NCI-H1930 (cell line): ENCODE results near the gene THSD7A.
A peak's percentile ranks its signal among the peaks of the same experiment; 100 is the strongest.
"Not testable (repeated sequence)": the region's sequence is repeated elsewhere in the genome, so short reads cannot be mapped to it uniquely, and the experiment has no call there.

Experiments used
- DNase-seq, 2 experiments: peaks; one replicate each; lab custom pipeline; 2025; lab: John Stamatoyannopoulos, UW

Gene THSD7A

GRCh38 chr7:11579141-11579540 is 252.9 kb downstream of the THSD7A start:
- no peak for DNase-seq

DNA sequence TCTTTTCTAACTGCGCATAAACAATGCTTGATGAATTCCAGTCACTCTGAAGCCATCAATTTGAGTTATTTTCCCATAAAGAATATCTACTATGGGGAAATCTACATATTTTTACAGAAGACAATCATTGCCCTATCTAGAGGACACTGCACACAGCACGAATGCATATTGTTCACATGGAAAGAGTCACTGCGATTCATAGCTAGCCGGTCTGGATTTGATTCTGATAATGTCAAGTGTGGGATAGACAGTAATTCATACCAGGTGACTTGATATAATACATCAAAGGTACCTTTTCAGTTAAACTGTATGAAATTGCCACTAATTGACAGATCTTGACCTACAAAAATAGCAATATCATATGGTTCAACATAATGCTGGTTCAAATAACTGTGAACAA is 255.7 kb downstream of the THSD7A start:
- DNase-seq = no peak

- no peak for DNase-seq
These were observed 258.8 kb downstream of the THSD7A start for GRCh38 chr7:11573128-11573750.

GRCh38 chr7:11570922-11571550 is 261.0 kb downstream of the THSD7A start:
- no peak for DNase-seq

- DNase-seq = no peak
These were observed 261.8 kb downstream of the THSD7A start for GRCh38 chr7:11570205-11570604.

DNA sequence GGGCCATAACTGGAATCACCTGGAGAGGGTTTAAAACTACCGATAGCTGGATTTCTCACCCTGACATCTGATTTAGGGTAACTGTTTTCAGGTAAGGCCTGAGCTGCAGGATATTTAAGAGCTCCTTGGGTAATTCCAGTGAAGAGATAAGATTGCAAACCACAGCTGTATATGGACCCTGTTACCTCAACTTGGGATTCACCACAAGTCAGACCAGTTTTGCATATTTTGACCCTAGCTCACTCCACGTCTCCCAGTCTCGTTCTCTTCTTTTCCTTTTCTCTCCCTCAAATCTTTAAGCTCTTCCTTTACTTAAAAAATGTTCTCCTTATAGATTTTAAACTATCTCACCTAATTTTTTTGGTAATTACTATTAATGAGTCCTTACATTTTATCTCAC is 264.4 kb downstream of the THSD7A start:
- DNase-seq = no peak

DNA sequence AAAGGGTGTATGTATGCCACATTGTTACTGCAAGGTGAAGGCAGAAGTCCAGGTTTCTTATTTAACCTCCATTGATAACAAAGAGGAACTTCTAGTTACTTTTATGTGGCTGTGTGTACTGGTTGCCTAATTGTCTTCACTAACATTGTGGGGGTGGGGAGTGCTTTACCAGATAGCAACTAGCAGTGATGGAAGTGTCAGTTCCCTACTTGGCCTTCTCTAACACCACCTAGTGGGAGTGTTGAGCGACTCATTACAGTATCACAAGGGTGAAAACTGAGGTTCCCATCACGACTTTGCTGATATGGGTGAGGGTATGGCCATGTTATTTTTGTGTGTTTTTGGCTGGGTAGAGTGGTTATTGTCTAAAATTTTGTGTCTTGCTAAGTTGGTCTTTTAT is 274.4 kb downstream of the THSD7A start:
- no peak for DNase-seq

DNA sequence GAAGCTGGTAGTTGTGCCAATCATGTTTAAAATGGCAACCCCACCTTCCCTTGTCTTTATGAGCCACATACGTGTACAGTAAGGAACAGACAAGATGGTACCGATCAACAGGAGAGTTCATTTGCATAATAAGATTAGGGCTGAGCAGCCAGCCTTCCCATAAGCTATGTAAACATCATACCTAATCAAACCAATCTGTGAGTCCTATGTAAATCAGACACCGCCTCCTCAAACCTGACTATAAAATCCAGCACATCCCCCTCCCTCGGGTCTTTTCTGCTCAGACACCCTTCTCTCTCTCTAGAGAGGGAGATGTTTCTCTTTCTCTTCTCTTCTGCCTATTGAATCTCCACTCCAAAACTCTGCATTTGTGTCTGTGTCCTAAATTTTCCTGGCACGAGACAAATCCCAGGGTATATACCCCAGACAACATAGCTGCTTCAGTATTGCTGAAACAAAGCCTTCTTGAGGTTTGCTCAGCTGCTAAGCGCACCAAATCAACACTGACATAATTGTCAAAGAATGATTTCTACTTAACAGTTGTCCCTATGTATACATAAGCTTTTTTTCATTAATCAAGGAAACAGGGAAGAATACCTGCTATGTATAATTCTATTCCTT is 279.2 kb downstream of the THSD7A start:
- DNase-seq = peak; percentile 47 to 59

- no peak for DNase-seq
These were observed 280.5 kb downstream of the THSD7A start for GRCh38 chr7:11551470-11551869.

DNA sequence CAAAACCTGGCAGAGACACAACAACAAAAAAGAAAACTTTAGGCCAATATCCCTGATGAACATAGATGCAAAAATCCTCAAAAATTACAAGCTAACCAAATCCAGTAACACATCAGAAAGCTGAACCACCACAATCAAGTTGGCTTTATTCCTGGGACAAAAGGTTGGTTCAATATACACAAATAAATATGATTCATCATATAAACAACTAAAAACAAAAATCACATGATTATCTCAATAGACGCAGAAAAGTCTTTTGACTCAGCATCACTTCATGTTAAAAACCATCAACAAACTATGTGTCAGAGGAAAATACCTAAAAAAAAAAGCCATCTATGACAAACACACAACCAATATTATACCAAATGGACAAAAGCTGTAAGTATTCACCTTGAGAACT is 283.5 kb downstream of the THSD7A start:
- no peak for DNase-seq

GRCh38 chr7:11541330-11541729 is 290.7 kb downstream of the THSD7A start:
- no peak for DNase-seq

GRCh38 chr7:11540271-11540761 is 291.7 kb downstream of the THSD7A start:
- no peak for DNase-seq

- DNase-seq = no peak
These were observed 292.1 kb downstream of the THSD7A start for GRCh38 chr7:11539853-11540252.

GRCh38 chr7:11538751-11539299 is 293.2 kb downstream of the THSD7A start:
- peak in 1 of 2 experiments; percentile 10 for DNase-seq

DNA sequence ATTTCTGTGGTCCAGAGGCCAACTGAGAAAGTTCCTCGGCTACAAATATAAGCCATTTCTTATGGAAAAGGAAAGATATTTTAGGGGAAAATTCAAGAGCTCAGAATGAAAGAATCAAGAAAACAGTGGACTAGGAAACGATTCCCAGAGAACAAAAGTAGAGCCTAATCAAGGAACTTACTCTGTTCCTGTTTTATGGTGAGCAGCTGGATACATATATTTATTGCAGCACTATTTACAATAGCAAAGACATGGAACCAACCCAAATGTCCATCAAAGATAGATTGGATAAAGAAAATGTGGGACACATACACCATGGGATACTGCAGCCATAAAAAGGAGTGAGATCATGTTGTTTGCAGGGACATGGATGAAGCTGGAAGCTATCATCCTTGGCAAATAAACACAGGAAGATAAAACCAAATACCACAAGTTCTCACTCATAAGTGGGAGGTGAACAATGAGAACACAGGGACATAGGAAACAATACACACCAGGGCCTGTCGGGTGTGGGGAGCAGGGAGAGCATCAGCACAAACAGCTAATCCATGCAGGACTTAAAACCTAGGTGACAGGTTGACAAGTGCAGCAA is 298.7 kb downstream of the THSD7A start:
- DNase-seq = peak; percentile 61 to 65

GRCh38 chr7:11529382-11529781 is 302.6 kb downstream of the THSD7A start:
- DNase-seq = no peak

DNA sequence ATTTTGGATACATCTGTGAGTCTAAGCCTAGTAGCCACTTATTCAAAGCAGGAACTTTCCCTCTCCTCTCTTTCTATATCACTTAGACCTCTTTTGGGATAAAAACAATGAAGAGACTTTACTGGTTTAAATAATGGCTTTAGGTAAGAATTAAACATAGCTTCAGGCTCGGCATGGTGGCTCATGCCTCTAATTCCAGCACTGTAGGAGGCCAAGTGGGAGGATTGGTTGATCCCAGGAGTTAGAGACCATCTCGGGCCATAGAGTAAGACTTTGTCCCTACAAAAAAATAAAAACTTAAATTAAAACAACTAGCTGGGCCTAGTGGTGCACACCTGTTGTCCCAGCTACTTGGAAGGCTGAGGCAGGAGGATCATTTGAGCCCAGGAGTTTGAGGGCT is 304.3 kb downstream of the THSD7A start:
- no peak for DNase-seq

DNA sequence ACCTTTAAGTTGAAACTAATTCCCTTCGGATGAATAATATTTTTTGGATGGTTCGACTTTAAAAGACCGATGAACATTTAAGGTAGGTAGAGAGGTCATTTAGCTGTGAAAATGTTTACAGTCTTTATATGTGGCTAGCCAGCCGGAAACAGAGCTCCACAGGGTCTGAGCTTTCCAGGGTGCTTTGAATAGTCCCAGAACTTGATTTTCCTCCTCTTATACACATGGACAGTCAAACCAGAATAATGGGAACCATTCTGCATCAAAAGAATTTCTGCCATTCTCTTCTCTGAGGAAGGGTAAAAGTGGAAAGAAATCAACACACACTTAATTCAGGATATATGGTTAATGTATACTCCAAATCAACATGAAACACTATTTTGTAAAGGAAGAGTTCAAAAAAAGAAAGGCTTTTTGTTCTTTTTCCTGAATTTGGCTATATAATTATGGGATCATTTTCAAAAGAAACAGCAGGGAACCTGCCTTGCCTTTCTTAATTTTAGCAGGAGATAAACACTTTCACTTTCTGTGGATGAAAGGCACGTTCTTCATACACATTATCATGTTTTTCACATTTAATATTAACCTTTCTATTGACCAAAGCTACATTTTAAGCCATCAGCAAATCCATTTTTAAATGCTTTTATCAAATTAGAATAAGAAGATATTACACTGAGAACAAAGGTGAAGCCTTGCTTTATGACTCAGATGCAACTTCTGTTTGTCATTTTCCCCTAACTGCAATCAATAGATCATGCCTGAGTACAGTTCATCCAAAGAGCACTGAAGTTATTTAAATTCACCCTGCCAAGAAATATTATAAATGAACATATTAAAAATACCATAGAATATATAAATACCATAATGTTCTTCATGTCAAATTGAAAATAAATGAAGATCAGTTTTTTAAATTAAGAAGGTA is 307.3 kb downstream of the THSD7A start:
- DNase-seq = peak in 1 of 2 experiments; percentile 39

DNA sequence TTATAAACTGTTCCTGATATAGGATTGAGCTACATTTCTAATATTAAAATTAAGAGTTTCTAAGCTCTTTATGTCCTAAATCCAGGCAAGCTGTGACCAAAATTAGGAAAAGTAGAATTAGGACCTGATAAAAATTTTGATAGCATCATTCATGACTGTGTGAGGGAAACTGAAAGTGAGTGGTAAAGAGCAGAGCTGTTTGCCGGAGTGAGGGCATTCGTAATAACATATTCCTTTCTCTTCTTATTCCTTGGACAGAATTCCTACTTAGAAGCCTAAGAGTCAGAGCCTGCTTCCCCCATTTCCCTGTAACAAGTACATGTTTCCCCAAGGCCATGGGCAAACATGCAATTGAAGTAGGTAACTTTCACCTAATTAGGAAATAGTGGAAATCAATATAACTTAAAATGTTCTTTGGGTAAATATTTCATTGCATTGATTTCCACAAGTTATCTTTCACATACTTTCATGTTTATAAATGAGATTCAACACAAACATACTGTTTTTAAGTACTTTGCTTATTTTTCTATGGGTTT is 310.0 kb downstream of the THSD7A start:
- DNase-seq = not testable (repeated sequence)

DNA sequence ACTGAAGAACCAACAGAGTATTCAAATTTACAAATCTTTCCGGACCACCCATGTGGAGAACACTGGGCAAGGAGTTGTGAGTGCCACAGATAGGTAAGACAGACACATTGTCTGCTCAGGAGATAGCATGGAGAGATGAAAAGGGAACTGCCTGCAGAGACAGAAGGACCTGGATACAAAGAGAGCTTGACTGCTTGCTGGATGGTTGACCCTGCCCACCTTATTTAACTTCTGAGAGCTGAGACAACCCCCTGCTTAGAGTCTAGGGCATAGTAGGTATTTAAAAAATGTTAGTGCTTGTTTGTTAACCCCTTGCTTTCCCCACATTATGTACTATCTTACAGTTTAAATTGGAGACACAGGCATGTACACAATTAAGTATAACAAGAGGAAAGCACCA is 314.1 kb downstream of the THSD7A start:
- no peak for DNase-seq

DNA sequence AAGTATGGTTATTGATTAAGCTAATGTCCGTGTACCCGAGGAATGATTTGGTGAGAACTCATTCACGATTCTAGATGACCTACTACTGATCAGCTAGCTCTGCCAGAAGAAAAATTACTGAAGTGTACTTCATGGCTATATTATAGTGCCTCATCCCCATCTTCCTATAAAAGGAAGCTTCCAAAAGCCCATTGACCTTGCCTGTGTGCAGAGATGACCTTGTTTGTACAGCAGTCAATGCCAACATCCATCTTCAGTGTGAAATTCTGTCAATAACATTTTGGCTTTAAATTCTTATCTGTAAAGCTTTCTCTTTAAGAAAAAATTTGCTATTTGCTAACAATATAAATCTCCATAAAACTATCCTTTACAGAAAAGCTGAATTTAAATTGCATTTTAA is 315.7 kb downstream of the THSD7A start:
- no peak for DNase-seq
